Neural crest cell (in vitro differentiated cells): ENCODE results near the gene STAT1. TPM values are rescaled to one million over a fixed set of nuclear protein-coding genes. Genes with fewer than 3 reads are reported as not detected.

ENCODE experiments used
- DNase-seq: peaks from one replicate; pipeline ENCODE4 v3.0.0; 2021; ENCODE audit warnings: low read depth, mixed read lengths, low spot score
- H3K27ac Mint-ChIP-seq: one replicate; pipeline ENCODE4 v1.8.0; 2021; ENCODE audit warnings: mild to moderate bottlenecking, mixed read lengths; ENCODE audit not compliant: unreplicated experiment
- H3K27me3 Mint-ChIP-seq: 2 replicates; pipeline ENCODE4 v1.8.0; 2021; ENCODE audit warnings: low read depth, mild to moderate bottlenecking, mixed read lengths
- H3K36me3 Mint-ChIP-seq: 2 replicates; pipeline ENCODE4 v1.8.0; 2021; ENCODE audit warnings: low read depth, mild to moderate bottlenecking, mixed read lengths
- H3K4me1 Mint-ChIP-seq: 2 replicates; pipeline ENCODE4 v1.8.0; 2021; ENCODE audit warnings: mixed read lengths
- H3K4me3 Mint-ChIP-seq: one replicate; pipeline ENCODE4 v1.8.0; 2021; ENCODE audit warnings: mild to moderate bottlenecking, mixed read lengths
- H3K9me3 Mint-ChIP-seq: 2 replicates; pipeline ENCODE4 v1.8.0; 2021; ENCODE audit warnings: mixed read lengths
- total RNA-seq: library from RNA; stranded (reverse); gene quantifications from 2 replicates; pipeline ENCODE4 v1.2.1, GENCODE V29; 2021
- TF ChIP-seq, protein P1 (sequence below): fragments of 200-600 bp; sonication (generic); conservative IDR thresholded peaks from 2 replicates; pipeline ENCODE4 v1.5.0; 2021; ENCODE audit warnings: antibody characterized with exemption, mild to moderate bottlenecking

Gene STAT1
- total RNA-seq, 1 donor from 2014 or later: 39.9 TPM

DNA sequence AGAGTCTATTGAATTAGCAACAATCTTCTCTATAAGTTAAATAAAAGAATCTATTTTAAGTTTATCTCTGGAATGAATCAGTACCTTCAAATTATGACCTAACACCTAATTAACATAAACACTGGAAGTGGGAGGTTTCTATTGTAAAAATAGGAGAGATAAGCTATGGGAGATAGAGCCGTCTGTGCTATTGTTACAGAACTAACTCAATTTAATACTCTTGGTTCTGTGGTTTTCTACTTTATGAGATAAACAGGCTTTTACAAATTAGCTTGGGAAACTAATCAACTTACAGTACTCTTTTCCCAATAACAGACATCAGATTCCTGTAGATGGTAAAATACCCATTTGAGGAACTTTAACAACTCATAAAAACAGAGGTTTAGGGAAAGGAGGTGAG is 25.6 kb upstream of the STAT1 start:
- Mint-ChIP-seq H3K9me3 (peaks cover 9% of the 10 kb centered on the region), H3K27me3 (no peaks in the 10 kb centered on the region), H3K4me1 (peaks cover 3% of the 10 kb centered on the region), H3K27ac (no peak overlapping the region), H3K4me3 (no peak overlapping the region), H3K36me3 (peaks cover 4% of the 10 kb centered on the region)
- no peak for DNase-seq
- TF ChIP-seq, protein P1, sequence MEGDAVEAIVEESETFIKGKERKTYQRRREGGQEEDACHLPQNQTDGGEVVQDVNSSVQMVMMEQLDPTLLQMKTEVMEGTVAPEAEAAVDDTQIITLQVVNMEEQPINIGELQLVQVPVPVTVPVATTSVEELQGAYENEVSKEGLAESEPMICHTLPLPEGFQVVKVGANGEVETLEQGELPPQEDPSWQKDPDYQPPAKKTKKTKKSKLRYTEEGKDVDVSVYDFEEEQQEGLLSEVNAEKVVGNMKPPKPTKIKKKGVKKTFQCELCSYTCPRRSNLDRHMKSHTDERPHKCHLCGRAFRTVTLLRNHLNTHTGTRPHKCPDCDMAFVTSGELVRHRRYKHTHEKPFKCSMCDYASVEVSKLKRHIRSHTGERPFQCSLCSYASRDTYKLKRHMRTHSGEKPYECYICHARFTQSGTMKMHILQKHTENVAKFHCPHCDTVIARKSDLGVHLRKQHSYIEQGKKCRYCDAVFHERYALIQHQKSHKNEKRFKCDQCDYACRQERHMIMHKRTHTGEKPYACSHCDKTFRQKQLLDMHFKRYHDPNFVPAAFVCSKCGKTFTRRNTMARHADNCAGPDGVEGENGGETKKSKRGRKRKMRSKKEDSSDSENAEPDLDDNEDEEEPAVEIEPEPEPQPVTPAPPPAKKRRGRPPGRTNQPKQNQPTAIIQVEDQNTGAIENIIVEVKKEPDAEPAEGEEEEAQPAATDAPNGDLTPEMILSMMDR: no peak

DNA sequence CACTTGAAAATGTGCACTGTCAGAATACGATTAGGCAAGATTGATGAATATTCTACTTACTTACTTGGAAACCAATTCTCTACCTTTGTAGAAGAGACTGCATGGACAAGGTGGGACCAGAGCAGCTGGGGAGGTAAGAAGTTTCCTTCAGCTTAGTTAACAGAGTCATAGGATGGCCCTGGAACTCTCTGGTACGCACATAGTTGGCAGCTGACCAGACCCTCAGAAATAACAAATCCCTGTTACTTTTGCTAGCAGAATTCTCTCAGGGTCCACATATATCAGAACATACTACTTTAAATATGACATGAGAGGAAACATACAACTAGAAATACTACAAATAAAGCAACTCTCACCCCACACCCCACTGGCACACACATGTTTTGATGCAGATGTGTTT is 24.8 kb upstream of the STAT1 start:
- DNase-seq: no peak
- Mint-ChIP-seq H3K27me3 (no peaks in the 10 kb centered on the region), H3K36me3 (no peaks in the 10 kb centered on the region), H3K4me1 (peaks cover 3% of the 10 kb centered on the region), H3K9me3 (peaks cover 6% of the 10 kb centered on the region), H3K4me3 (no peak overlapping the region), H3K27ac (no peak overlapping the region)
- TF ChIP-seq, protein P1: no peak

DNA sequence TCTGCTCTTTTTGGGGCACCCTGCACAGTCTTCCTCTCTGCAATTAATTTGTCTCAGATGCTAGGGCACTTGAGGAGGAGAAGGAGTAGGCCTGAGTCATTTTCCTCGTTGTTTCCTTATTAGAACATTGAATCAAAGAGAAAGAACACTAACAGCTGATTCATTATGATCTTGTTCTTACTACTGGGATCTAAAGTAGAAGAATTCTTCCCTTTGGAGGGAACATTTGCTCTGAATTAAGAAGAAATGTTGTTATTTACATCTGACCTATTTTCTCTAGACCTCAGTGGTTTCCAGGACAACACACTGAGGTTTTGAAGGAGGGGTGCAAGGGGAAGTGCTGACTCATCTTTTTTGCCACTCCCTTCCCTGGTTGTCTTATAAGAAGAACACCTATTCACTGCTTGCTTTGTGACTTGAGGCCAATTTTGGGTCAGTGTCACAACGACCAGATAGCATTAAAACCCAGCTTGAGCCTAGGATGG is 24.3 kb upstream of the STAT1 start:
- Mint-ChIP-seq H3K4me3 (no peak overlapping the region), H3K27me3 (no peaks in the 10 kb centered on the region), H3K27ac (no peak overlapping the region), H3K9me3 (peaks cover 3% of the 10 kb centered on the region), H3K4me1 (peaks cover 3% of the 10 kb centered on the region), H3K36me3 (no peaks in the 10 kb centered on the region)
- DNase-seq: no peak
- TF ChIP-seq, protein P1: no peak

DNA sequence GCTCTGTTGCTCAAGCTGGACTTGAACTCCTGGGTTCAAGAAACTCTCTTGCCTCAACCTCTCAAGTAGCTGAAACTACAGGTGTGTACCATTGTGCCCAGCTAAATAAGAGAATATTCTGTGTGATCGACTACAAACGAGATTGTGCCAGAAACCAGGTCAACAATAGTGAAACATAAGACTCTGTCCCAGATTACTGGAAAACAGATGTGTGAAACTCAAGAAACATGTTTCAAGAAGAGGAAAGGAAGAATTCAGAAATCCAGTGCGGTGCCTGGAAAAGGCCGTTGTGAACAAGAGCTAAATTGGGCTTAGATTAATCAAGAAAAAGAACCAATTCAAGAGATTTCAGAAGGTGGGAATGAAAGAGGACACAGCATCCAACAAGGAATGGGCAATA is 23.4 kb upstream of the STAT1 start:
- Mint-ChIP-seq H3K27ac (no peak overlapping the region), H3K9me3 (no peaks in the 10 kb centered on the region), H3K27me3 (no peaks in the 10 kb centered on the region), H3K4me3 (no peak overlapping the region), H3K4me1 (peaks cover 3% of the 10 kb centered on the region), H3K36me3 (no peaks in the 10 kb centered on the region)
- TF ChIP-seq, protein P1: no peak
- no peak for DNase-seq

DNA sequence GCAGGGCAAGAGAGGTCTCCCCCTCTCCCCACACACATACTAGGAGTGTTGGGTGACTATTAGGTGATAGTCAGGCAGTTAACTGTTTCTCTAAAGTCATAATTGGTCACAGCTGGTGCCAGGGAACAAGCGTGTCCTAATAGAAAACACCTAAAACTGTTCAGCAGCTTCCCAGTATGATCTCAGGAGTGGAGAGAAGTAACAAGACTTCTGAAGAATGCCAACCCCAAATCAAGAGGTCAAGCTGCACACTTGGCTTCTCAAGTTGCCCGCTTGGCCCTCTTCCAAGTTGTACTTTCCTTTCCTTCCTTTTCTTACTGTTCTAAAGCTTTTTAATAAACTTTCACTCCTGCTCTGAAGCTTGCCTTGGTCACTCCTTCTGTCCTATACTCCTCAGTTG is 22.4 kb upstream of the STAT1 start:
- Mint-ChIP-seq H3K9me3 (no peaks in the 10 kb centered on the region), H3K36me3 (no peaks in the 10 kb centered on the region), H3K27me3 (no peaks in the 10 kb centered on the region), H3K4me1 (peaks cover 3% of the 10 kb centered on the region), H3K4me3 (no peak overlapping the region), H3K27ac (no peak overlapping the region)
- DNase-seq: no peak
- TF ChIP-seq, protein P1: no peak
